HepG2 (cell line): Measurements from ENCODE around the gene TGFBRAP1. TPM values are rescaled to one million over a fixed set of nuclear protein-coding genes. Genes with fewer than 3 reads are reported as not detected.

Experiments used
- ATAC-seq: fragments of 200-7000 bp; cut with Tn5 transposase; 3 replicates; pipeline ENCODE4 v1.9.1; 2020; ENCODE audit warnings: mild to moderate bottlenecking, moderate library complexity
- BruUV-seq: library from RNA; stranded (reverse); fragments of 400-500 nt; replicated peaks from 2 replicates; lab custom pipeline; 2021; lab: Mats Ljungman, UMichigan
- CTCF ChIA-PET: fragments of 300-600 bp; formaldehyde crosslinking; extraction: SDS; loops from one replicate; lab custom pipeline; 2021; ENCODE audit warnings: low total read pairs, inconsistent platforms, low intra/inter-chr PET ratio; lab: Yijun Ruan, JAX
- POLR2A ChIA-PET: fragments of 350-600 bp; sonication (Branson Sonifier 250); formaldehyde crosslinking; loops from one replicate; lab custom pipeline; 2020; ENCODE audit warnings: antibody characterized with exemption, inconsistent platforms; lab: Yijun Ruan, JAX
- DNase-seq: peaks from one replicate; pipeline ENCODE4 v3.0.0-alpha.2; 2015; ENCODE audit warnings: low spot score
- FAIRE-seq: peaks from 3 replicates; lab custom pipeline; 2011; peaks lifted over from hg19 to GRCh38; lab: Jason Lieb, UNC
- H2AFZ ChIP-seq: one replicate; pipeline ENCODE4 v1.6.1; 2011; ENCODE audit warnings: low read length, inconsistent platforms
- H3K27ac ChIP-seq: fragments of 300-600 bp; 3 replicates; pipeline ENCODE4 v1.8.0; 2011; ENCODE audit warnings: mixed run types, mild to moderate bottlenecking, mixed read lengths, low read length, inconsistent platforms; ENCODE audit not compliant: insufficient read depth; ENCODE audit errors: extremely low read length
- H3K27me3 ChIP-seq, 2 experiments: fragments of 200-600 bp in 1 of 2; 2 replicates in 1 of 2; 3 replicates in 1 of 2; pipeline versions ENCODE4 v1.6.0 to v1.8.0; 2011; ENCODE audit warnings: low read length in 2 of 2, mild to moderate bottlenecking in 2 of 2, moderate library complexity in 2 of 2, inconsistent platforms in 1 of 2; ENCODE audit not compliant: insufficient read depth in 2 of 2, control insufficient read depth in 1 of 2
- H3K36me3 ChIP-seq, 2 experiments: fragments of 200-600 bp in 1 of 2; replicated peaks in 1 of 2; 2 replicates in 1 of 2; 3 replicates in 1 of 2; pipeline versions ENCODE4 v1.5.1 to v1.8.0; 2011; ENCODE audit warnings: low read length in 2 of 2, inconsistent platforms in 1 of 2; ENCODE audit not compliant: insufficient read depth in 2 of 2, control insufficient read depth in 1 of 2
- H3K4me1 ChIP-seq: 2 replicates; pipeline ENCODE4 v1.5.1; 2012; ENCODE audit warnings: low read length, inconsistent platforms; ENCODE audit not compliant: insufficient read depth
- H3K4me2 ChIP-seq: 2 replicates; pipeline ENCODE4 v1.6.0; 2011; ENCODE audit warnings: low read depth, low read length, inconsistent platforms
- H3K4me3 ChIP-seq, 3 experiments: fragments of 200-600 bp in 1 of 3; sonication (generic), shearing (Covaris generic) in 1 of 3; replicated peaks in 1 of 3; 2 replicates each; pipeline ENCODE4 v1.5.1; 2011 to 2016; ENCODE audit warnings: low read length in 3 of 3, inconsistent platforms in 2 of 3, low read depth in 2 of 3, mild to moderate bottlenecking in 2 of 3, control low read depth in 1 of 3, mixed read lengths in 1 of 3; ENCODE audit not compliant: insufficient read depth in 1 of 3
- H3K79me2 ChIP-seq: one replicate; pipeline ENCODE4 v1.6.1; 2011; ENCODE audit warnings: low read length, inconsistent platforms; ENCODE audit not compliant: insufficient read depth
- H3K9ac ChIP-seq: 2 replicates; pipeline ENCODE4 v1.6.0; 2011; ENCODE audit warnings: mild to moderate bottlenecking, low read depth, low read length, inconsistent platforms; ENCODE audit not compliant: insufficient read depth
- H3K9me3 ChIP-seq: 2 replicates; pipeline ENCODE4 v1.5.1; 2012; ENCODE audit warnings: mild to moderate bottlenecking, low read length
- H4K20me1 ChIP-seq: 2 replicates; pipeline ENCODE4 v1.6.0; 2011; ENCODE audit warnings: inconsistent platforms, mild to moderate bottlenecking, low read length, moderate library complexity; ENCODE audit not compliant: insufficient read depth
- ATRX ChIP-seq: sonication (generic); formaldehyde crosslinking; IDR thresholded peaks from 2 replicates; pipeline ENCODE4 v1.4.0; 2020; ENCODE audit warnings: missing genetic modification reagents, borderline replicate concordance
- PRPF4 ChIP-seq: fragments of 200-400 bp; formaldehyde crosslinking; IDR thresholded peaks from 2 replicates; pipeline ENCODE4 v1.6.1; 2016; ENCODE audit warnings: low read length, low read depth; ENCODE audit not compliant: poor library complexity, severe bottlenecking
- ZNF263 ChIP-seq: sonication (generic); formaldehyde crosslinking; IDR thresholded peaks from 2 replicates; pipeline ENCODE4 v1.4.0; 2020; ENCODE audit warnings: missing genetic modification reagents
- ZNF547 ChIP-seq: sonication (generic); formaldehyde crosslinking; IDR thresholded peaks from 2 replicates; pipeline ENCODE4 v1.5.1; 2020; ENCODE audit warnings: mild to moderate bottlenecking, missing genetic modification reagents
- ZSCAN20 ChIP-seq: sonication (generic); formaldehyde crosslinking; IDR thresholded peaks from 2 replicates; pipeline ENCODE4 v1.4.0; 2020; ENCODE audit warnings: missing genetic modification reagents, mild to moderate bottlenecking, borderline replicate concordance
- WGBS: methylation state at CpG from one replicate; pipeline ENCODE4 v1.1.6; 2017; ENCODE audit warnings: low lambda C conversion rate; 5-methylcytosine and 5-hydroxymethylcytosine counted together
- in situ Hi-C: cut with HindIII; loops from 2 replicates; pipeline ENCODE4 v1.10.0; 2017; ENCODE audit warnings: low pct_unique_long_range_greater_than_20kb; ENCODE audit not compliant: extremely low pct_ligation_motif_present
- intact Hi-C: fragments of 100-400 bp; cut with micrococcal nuclease; formaldehyde crosslinking; loops from one replicate; pipeline ENCODE4 v1.10.0; 2022; ENCODE audit not compliant: unreplicated experiment
- polyA plus RNA-seq, 8 experiments: library from polyadenylated mRNA; depleted of rRNA in 3 of 8; stranded (reverse) in 7 of 8; unstranded in 1 of 8; fragments of >200 nt; fragmentation: Illumina TruSeq in 4 of 8; extraction: Trizol in 4 of 8; gene quantifications; 2 replicates each; pipeline versions ENCODE4 v1.2.1 to v1.2.3, GENCODE V29; 2011 to 2016; ENCODE audit warnings: low read depth in 4 of 8, missing spikeins in 1 of 8, mixed read lengths in 1 of 8; ENCODE audit not compliant: insufficient read depth in 1 of 8
- total RNA-seq, 5 experiments: library from RNA; depleted of rRNA; stranded (reverse); fragments of >200 nt; fragmentation: Illumina TruSeq; extraction: Trizol; gene quantifications; 2 replicates each; pipeline ENCODE4 v1.2.3, GENCODE V29; 2016; ENCODE audit warnings: low read depth in 1 of 5
- TF ChIP-seq, protein P1 (sequence below), 2 experiments: IDR thresholded peaks; 2 replicates each; pipeline ENCODE4 v1.6.1; 2011 to 2012; ENCODE audit warnings: low read length in 2 of 2, borderline replicate concordance in 1 of 2, low read depth in 1 of 2, mild to moderate bottlenecking in 1 of 2, moderate library complexity in 1 of 2
- TF ChIP-seq, protein P2 (sequence below): sonication (generic); formaldehyde crosslinking; IDR thresholded peaks from 2 replicates; pipeline ENCODE4 v1.4.0; 2020; ENCODE audit warnings: missing genetic modification reagents, borderline replicate concordance

Gene TGFBRAP1
- total and polyA plus RNA-seq, 2 of the 13 experiments (the other 11 are each of a cell fraction or from before 2014, with no cell fraction given) = 12.7 to 22.9 TPM

DNA sequence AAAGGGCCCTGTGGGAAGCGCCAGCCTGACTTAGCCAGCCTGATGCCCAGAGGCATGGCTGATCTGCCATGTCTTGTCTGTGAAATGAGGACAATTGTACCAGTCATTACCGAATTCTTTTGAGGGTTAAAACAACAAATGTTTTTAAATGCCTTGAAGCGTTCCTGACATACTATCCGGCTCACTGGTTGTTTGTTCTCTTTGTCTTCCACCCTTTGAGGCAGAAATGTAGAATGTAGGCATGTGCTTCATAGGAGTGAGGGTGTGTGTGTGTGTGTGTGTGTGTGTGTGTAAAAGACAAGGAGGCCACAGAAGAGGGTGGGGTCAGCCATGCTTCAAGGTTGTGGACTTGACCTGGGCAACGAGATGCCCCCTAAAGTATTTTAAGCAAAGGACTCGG lies 35.5 kb downstream of the TGFBRAP1 start:
- Histone ChIP-seq H3K4me1 (no peaks in the 10 kb centered on the region), H3K79me2 (no peaks in the 10 kb centered on the region), H4K20me1 (no peaks in the 10 kb centered on the region), H3K9ac (no peak overlapping the region), H3K27ac (no peak overlapping the region), H3K9me3 (no peaks in the 10 kb centered on the region), H3K36me3 (peaks cover 27 to 85% of the 10 kb centered on the region in 2 experiments), H3K4me2 (no peak overlapping the region), H3K27me3 (no peaks in the 10 kb centered on the region), H2AFZ (no peak overlapping the region), H3K4me3 (no peak overlapping the region)
- DNase-seq = no peak
- intact Hi-C loops (no loop called here), in situ Hi-C loops (no loop called here)
- BruUV-seq = no TSS peak
- WGBS = 99% methylated on average over 6 of the region's 6 CpGs
- CTCF ChIA-PET = no interaction called here
- POLR2A ChIA-PET = no interaction called here
- TF ChIP-seq, protein P1, sequence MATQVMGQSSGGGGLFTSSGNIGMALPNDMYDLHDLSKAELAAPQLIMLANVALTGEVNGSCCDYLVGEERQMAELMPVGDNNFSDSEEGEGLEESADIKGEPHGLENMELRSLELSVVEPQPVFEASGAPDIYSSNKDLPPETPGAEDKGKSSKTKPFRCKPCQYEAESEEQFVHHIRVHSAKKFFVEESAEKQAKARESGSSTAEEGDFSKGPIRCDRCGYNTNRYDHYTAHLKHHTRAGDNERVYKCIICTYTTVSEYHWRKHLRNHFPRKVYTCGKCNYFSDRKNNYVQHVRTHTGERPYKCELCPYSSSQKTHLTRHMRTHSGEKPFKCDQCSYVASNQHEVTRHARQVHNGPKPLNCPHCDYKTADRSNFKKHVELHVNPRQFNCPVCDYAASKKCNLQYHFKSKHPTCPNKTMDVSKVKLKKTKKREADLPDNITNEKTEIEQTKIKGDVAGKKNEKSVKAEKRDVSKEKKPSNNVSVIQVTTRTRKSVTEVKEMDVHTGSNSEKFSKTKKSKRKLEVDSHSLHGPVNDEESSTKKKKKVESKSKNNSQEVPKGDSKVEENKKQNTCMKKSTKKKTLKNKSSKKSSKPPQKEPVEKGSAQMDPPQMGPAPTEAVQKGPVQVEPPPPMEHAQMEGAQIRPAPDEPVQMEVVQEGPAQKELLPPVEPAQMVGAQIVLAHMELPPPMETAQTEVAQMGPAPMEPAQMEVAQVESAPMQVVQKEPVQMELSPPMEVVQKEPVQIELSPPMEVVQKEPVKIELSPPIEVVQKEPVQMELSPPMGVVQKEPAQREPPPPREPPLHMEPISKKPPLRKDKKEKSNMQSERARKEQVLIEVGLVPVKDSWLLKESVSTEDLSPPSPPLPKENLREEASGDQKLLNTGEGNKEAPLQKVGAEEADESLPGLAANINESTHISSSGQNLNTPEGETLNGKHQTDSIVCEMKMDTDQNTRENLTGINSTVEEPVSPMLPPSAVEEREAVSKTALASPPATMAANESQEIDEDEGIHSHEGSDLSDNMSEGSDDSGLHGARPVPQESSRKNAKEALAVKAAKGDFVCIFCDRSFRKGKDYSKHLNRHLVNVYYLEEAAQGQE (IDR thresholded peaks at IDR 0.05; ENCODE audit: borderline replicate concordance in 1 of 2, low read depth in 1 of 2, low read length in 2 of 2) = no peak
- TF ChIP-seq ATRX (CRISPR knock-in tag) (no peak), ZSCAN20 (CRISPR knock-in tag) (no peak), ZNF547 (CRISPR knock-in tag) (no peak), PRPF4 (no peak), ZNF263 (CRISPR knock-in tag) (no peak)
- TF ChIP-seq, protein P2, sequence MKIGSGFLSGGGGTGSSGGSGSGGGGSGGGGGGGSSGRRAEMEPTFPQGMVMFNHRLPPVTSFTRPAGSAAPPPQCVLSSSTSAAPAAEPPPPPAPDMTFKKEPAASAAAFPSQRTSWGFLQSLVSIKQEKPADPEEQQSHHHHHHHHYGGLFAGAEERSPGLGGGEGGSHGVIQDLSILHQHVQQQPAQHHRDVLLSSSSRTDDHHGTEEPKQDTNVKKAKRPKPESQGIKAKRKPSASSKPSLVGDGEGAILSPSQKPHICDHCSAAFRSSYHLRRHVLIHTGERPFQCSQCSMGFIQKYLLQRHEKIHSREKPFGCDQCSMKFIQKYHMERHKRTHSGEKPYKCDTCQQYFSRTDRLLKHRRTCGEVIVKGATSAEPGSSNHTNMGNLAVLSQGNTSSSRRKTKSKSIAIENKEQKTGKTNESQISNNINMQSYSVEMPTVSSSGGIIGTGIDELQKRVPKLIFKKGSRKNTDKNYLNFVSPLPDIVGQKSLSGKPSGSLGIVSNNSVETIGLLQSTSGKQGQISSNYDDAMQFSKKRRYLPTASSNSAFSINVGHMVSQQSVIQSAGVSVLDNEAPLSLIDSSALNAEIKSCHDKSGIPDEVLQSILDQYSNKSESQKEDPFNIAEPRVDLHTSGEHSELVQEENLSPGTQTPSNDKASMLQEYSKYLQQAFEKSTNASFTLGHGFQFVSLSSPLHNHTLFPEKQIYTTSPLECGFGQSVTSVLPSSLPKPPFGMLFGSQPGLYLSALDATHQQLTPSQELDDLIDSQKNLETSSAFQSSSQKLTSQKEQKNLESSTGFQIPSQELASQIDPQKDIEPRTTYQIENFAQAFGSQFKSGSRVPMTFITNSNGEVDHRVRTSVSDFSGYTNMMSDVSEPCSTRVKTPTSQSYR = no peak
- no peak for FAIRE-seq
- ATAC-seq = no peak
